Measurements from ENCODE around the gene PPP5C. TPM values are rescaled to one million over a fixed set of nuclear protein-coding genes. Genes with fewer than 3 reads are reported as not detected.
"Not testable (repeated sequence)": the region's sequence is repeated elsewhere in the genome, so short reads cannot be mapped to it uniquely, and the experiment has no call there.

The PPP5C gene
- total RNA-seq, 4 donors from 2014 or later, result 26.1 to 92.3 (median 62.5) TPM

- no peaks in the 10 kb centered on the region for H3K4me1 ChIP-seq
- intact Hi-C loops (cut with DNase I; ENCODE audit: low total_unique reads), result no loop called here
- H3K9me3 ChIP-seq, result no peaks in the 10 kb centered on the region
- no peak for DNase-seq
- H3K4me3 ChIP-seq, result no peak overlapping the region
- no peaks in the 10 kb centered on the region for H3K36me3 ChIP-seq
- no peak for TF ChIP-seq POLR2A (IDR thresholded peaks at IDR 0.05)
- TF ChIP-seq, protein P1, sequence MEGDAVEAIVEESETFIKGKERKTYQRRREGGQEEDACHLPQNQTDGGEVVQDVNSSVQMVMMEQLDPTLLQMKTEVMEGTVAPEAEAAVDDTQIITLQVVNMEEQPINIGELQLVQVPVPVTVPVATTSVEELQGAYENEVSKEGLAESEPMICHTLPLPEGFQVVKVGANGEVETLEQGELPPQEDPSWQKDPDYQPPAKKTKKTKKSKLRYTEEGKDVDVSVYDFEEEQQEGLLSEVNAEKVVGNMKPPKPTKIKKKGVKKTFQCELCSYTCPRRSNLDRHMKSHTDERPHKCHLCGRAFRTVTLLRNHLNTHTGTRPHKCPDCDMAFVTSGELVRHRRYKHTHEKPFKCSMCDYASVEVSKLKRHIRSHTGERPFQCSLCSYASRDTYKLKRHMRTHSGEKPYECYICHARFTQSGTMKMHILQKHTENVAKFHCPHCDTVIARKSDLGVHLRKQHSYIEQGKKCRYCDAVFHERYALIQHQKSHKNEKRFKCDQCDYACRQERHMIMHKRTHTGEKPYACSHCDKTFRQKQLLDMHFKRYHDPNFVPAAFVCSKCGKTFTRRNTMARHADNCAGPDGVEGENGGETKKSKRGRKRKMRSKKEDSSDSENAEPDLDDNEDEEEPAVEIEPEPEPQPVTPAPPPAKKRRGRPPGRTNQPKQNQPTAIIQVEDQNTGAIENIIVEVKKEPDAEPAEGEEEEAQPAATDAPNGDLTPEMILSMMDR (IDR thresholded peaks at IDR 0.05), result no peak
- H3K27me3 ChIP-seq, result no peaks in the 10 kb centered on the region
- H3K27ac ChIP-seq, result no peak overlapping the region
Measured at GRCh38 chr19:46427518-46428045, 80.7 kb downstream of the PPP5C start.

- DNase-seq, result peak; percentile 43 to 66
- no peak for TF ChIP-seq POLR2A (IDR thresholded peaks at IDR 0.05)
- TF ChIP-seq, protein P1 (IDR thresholded peaks at IDR 0.05), result no peak
- Histone ChIP-seq H3K4me1 (no peaks in the 10 kb centered on the region), H3K9me3 (no peaks in the 10 kb centered on the region), H3K4me3 (no peak within 1 kb of the TSS), H3K27ac (no peak within 1 kb of the TSS), H3K27me3 (no peaks in the 10 kb centered on the region), H3K36me3 (no peaks in the 10 kb centered on the region)
- intact Hi-C loops (cut with DNase I; ENCODE audit: low total_unique reads), result no loop called here
Measured at GRCh38 chr19:46428239-46429135, 81.6 kb downstream of the PPP5C start, which contains the start of gene PNMA8C. Gene PNMA8C (minus strand): TSS chr19:46428936. CDS start chr19:46428359, 577 bp downstream.

DNA sequence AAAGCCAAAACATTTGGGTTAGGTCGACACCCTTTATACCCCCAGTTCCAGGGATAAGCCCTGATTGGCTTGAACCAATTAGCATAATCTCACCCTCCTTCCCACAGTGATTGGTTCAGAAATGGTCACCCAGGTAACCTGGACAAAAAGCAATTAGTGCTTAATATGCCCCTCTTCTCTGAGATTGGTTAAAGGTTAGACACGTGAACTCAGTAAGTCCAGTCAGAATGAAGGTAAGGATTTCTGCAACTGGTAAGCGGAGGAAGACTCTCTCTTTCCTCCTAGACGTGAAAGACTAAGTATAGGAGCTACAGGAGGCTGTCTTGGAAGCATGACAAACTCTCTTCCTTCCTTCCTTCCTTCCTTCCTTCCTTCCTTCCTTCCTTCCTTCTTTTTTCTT, 83.1 kb downstream of the PPP5C start:
- Histone ChIP-seq H3K9me3 (no peaks in the 10 kb centered on the region), H3K4me3 (no peak overlapping the region), H3K27me3 (no peaks in the 10 kb centered on the region), H3K36me3 (no peaks in the 10 kb centered on the region), H3K4me1 (no peaks in the 10 kb centered on the region), H3K27ac (no peak overlapping the region)
- intact Hi-C loops (cut with DNase I; ENCODE audit: low total_unique reads), result no loop called here
- TF ChIP-seq POLR2A (IDR thresholded peaks at IDR 0.05), result no peak
- TF ChIP-seq, protein P1 (IDR thresholded peaks at IDR 0.05), result no peak
- DNase-seq, result no peak

DNA sequence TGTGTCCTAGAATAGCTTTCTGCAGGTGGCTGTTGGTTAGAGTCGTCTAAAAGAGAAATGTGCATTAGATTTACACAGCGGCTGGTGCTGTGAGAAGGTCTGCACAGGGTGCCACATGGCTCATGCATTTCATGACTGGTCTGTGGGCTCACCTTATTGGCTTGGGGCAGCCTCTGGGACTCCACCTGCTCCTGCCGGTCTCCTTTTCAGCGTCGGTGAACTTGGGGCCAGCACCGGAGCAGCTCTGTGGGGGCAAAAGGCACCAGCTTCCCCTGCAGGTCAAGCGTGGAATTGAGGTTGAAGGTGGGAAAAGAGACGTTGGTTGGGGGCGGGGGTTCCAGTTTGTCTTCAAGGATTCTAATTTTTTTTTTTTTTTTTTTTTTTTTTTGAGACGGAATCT, 84.9 kb downstream of the PPP5C start:
- no peak for TF ChIP-seq POLR2A (IDR thresholded peaks at IDR 0.05)
- TF ChIP-seq, protein P1 (IDR thresholded peaks at IDR 0.05), result no peak
- Histone ChIP-seq H3K27me3 (no peaks in the 10 kb centered on the region), H3K36me3 (no peaks in the 10 kb centered on the region), H3K4me1 (no peaks in the 10 kb centered on the region), H3K9me3 (no peaks in the 10 kb centered on the region), H3K4me3 (no peak overlapping the region), H3K27ac (no peak overlapping the region)
- intact Hi-C loops (cut with DNase I; ENCODE audit: low total_unique reads), result no loop called here
- DNase-seq, result no peak

DNA sequence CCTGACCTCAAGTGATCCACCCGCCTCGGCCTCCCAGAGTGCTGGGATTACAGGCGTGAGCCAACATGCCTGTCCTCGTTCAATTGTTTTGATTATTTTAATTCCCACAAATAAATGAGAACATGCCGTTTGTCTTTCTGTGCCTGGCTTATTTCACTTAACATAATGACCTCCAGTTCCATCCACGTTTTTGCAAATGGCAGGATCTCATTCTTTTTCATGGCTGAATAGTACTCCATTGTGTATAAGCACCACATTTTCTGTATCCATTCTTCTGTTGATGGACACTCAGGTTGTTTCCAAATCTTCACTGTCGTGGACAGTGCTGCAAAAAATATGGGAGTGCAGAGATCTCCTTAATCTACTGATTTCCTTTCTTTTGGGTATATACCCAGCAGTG, 86.6 kb downstream of the PPP5C start:
- H3K27me3 ChIP-seq; H3K9me3 ChIP-seq; H3K36me3 ChIP-seq; H3K4me3 ChIP-seq; DNase-seq; H3K4me1 ChIP-seq; intact Hi-C loops (cut with DNase I; ENCODE audit: low total_unique reads); H3K27ac ChIP-seq: not testable (repeated sequence)

Data from uterus (tissue), 4 donors.